ENCODE measurements around the gene TRPM3. TPM values are rescaled to one million over a fixed set of nuclear protein-coding genes. Genes with fewer than 3 reads are reported as not detected.

Gene TRPM3
- total and polyA plus RNA-seq, 4 donors = 0.07 to 0.89 (median 0.67) TPM

DNA sequence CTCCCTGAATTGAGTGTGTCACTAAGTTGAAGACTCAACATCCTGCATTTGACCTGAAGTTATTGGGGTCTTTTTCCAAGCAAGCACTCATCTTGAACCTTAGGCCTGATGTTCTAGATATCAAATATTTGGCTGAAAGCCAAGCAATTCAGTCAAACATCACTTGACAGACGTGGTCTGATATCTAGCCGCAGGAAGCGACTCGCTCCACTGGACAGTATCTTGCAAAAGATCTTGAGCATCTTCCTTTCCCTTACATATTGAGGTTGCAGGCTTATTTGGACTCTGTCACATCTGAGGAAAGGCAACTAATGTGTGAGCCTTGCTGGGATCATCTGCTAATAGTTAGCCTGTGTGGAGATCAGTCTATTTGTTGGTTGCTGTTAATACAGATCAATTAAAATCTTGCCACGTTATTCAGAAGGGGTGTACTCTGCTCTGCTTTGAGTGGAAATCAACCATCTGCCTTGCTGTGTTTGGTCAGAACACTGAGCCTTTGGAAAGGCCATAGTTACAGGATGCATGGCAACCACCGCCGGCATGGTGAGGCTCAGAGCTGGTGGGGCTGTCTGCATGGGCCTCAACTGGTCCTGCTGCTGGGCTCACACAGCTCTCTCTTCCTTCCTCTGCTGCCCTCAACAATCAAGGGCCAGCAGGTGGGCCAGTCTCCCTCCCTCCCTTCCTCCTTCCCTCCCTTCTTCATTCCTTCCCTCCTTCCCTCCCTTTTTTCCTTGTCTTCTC lies 540.0 kb downstream of the TRPM3 start:
- Histone ChIP-seq H3K9me3 (ENCODE audit: control insufficient read depth in 4 of 4, low read length in 3 of 4) (no peaks in the 10 kb centered on the region), H3K27ac (ENCODE audit: low read depth in 1 of 2, low read length in 2 of 2) (no peak overlapping the region), H3K9ac (ENCODE audit: low read depth in 1 of 2, low read length in 2 of 2) (no peak overlapping the region), H3K4me1 (ENCODE audit: control insufficient read depth in 4 of 4, insufficient read depth in 4 of 4, low read length in 3 of 4) (no peaks in the 10 kb centered on the region), H3K4me3 (ENCODE audit: low read depth in 1 of 3, low read length in 3 of 3) (no peak overlapping the region), H3K36me3 (ENCODE audit: control insufficient read depth in 4 of 4, insufficient read depth in 3 of 4, low read depth in 1 of 4, low read length in 3 of 4) (no peaks in the 10 kb centered on the region), H3K27me3 (ENCODE audit: control insufficient read depth in 4 of 4, insufficient read depth in 4 of 4, low read length in 3 of 4) (no peaks in the 10 kb centered on the region)
- DNase-seq (ENCODE audit: low spot score) = no peak
- 89% methylated on average over 7 of the region's 7 CpGs for WGBS
- TF ChIP-seq EGR1 (IDR thresholded peaks at IDR 0.05; ENCODE audit: low read depth in 2 of 2) (no peak), HNF4A (conservative IDR thresholded peaks at IDR 0.05) (no peak), YY1 (IDR thresholded peaks at IDR 0.05) (no peak), RXRA (IDR thresholded peaks at IDR 0.05) (no peak), RAD21 (IDR thresholded peaks at IDR 0.05) (no peak), JUND (IDR thresholded peaks at IDR 0.05) (no peak), GABPA (IDR thresholded peaks at IDR 0.05 in 1 of 2, conservative IDR thresholded peaks at IDR 0.05 in 1 of 2) (no peak), FOXA1 (IDR thresholded peaks at IDR 0.05) (no peak), SP1 (IDR thresholded peaks at IDR 0.05) (no peak), NR2F2 (IDR thresholded peaks at IDR 0.05) (no peak), HNF4G (IDR thresholded peaks at IDR 0.05) (no peak)
- TF ChIP-seq, protein P1, sequence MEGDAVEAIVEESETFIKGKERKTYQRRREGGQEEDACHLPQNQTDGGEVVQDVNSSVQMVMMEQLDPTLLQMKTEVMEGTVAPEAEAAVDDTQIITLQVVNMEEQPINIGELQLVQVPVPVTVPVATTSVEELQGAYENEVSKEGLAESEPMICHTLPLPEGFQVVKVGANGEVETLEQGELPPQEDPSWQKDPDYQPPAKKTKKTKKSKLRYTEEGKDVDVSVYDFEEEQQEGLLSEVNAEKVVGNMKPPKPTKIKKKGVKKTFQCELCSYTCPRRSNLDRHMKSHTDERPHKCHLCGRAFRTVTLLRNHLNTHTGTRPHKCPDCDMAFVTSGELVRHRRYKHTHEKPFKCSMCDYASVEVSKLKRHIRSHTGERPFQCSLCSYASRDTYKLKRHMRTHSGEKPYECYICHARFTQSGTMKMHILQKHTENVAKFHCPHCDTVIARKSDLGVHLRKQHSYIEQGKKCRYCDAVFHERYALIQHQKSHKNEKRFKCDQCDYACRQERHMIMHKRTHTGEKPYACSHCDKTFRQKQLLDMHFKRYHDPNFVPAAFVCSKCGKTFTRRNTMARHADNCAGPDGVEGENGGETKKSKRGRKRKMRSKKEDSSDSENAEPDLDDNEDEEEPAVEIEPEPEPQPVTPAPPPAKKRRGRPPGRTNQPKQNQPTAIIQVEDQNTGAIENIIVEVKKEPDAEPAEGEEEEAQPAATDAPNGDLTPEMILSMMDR (IDR thresholded peaks at IDR 0.05; ENCODE audit: low read depth, low read length, missing input control) = no peak
- TF ChIP-seq, protein P2, sequence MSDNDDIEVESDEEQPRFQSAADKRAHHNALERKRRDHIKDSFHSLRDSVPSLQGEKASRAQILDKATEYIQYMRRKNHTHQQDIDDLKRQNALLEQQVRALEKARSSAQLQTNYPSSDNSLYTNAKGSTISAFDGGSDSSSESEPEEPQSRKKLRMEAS (IDR thresholded peaks at IDR 0.05) = no peak
- TF ChIP-seq, protein P3, sequence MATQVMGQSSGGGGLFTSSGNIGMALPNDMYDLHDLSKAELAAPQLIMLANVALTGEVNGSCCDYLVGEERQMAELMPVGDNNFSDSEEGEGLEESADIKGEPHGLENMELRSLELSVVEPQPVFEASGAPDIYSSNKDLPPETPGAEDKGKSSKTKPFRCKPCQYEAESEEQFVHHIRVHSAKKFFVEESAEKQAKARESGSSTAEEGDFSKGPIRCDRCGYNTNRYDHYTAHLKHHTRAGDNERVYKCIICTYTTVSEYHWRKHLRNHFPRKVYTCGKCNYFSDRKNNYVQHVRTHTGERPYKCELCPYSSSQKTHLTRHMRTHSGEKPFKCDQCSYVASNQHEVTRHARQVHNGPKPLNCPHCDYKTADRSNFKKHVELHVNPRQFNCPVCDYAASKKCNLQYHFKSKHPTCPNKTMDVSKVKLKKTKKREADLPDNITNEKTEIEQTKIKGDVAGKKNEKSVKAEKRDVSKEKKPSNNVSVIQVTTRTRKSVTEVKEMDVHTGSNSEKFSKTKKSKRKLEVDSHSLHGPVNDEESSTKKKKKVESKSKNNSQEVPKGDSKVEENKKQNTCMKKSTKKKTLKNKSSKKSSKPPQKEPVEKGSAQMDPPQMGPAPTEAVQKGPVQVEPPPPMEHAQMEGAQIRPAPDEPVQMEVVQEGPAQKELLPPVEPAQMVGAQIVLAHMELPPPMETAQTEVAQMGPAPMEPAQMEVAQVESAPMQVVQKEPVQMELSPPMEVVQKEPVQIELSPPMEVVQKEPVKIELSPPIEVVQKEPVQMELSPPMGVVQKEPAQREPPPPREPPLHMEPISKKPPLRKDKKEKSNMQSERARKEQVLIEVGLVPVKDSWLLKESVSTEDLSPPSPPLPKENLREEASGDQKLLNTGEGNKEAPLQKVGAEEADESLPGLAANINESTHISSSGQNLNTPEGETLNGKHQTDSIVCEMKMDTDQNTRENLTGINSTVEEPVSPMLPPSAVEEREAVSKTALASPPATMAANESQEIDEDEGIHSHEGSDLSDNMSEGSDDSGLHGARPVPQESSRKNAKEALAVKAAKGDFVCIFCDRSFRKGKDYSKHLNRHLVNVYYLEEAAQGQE (IDR thresholded peaks at IDR 0.05) = no peak
- TF ChIP-seq, protein P4, sequence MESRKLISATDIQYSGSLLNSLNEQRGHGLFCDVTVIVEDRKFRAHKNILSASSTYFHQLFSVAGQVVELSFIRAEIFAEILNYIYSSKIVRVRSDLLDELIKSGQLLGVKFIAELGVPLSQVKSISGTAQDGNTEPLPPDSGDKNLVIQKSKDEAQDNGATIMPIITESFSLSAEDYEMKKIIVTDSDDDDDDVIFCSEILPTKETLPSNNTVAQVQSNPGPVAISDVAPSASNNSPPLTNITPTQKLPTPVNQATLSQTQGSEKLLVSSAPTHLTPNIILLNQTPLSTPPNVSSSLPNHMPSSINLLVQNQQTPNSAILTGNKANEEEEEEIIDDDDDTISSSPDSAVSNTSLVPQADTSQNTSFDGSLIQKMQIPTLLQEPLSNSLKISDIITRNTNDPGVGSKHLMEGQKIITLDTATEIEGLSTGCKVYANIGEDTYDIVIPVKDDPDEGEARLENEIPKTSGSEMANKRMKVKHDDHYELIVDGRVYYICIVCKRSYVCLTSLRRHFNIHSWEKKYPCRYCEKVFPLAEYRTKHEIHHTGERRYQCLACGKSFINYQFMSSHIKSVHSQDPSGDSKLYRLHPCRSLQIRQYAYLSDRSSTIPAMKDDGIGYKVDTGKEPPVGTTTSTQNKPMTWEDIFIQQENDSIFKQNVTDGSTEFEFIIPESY (IDR thresholded peaks at IDR 0.05) = no peak
- TF ChIP-seq, protein P5, sequence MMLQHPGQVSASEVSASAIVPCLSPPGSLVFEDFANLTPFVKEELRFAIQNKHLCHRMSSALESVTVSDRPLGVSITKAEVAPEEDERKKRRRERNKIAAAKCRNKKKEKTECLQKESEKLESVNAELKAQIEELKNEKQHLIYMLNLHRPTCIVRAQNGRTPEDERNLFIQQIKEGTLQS (IDR thresholded peaks at IDR 0.05) = no peak

Data from liver (tissue), 9 donors.